ENCODE measurements around the gene IQGAP1. TPM values are rescaled to one million over a fixed set of nuclear protein-coding genes. Genes with fewer than 3 reads are reported as not detected.

The IQGAP1 gene
- total RNA-seq, 1 experiment from 2014 or later, result 65.2 TPM

GRCh38 chr15:90422936-90423335, 34.9 kb downstream of the IQGAP1 start:
- in situ Hi-C loops (cut with HindIII; ENCODE audit: low pct_unique_long_range_greater_than_20kb, low sequenced_read_pairs), result no loop called here
- DNase-seq (ENCODE audit: low read depth), result no peak

- DNase-seq (ENCODE audit: low read depth), result no peak
- in situ Hi-C loops (cut with HindIII; ENCODE audit: low pct_unique_long_range_greater_than_20kb, low sequenced_read_pairs), result no loop called here
Observed at GRCh38 chr15:90423801-90424319, 35.8 kb downstream of the IQGAP1 start.

GRCh38 chr15:90425726-90426346, 37.8 kb downstream of the IQGAP1 start:
- in situ Hi-C loops (cut with HindIII; ENCODE audit: low pct_unique_long_range_greater_than_20kb, low sequenced_read_pairs), result no loop called here
- no peak for DNase-seq (ENCODE audit: low read depth)

DNA sequence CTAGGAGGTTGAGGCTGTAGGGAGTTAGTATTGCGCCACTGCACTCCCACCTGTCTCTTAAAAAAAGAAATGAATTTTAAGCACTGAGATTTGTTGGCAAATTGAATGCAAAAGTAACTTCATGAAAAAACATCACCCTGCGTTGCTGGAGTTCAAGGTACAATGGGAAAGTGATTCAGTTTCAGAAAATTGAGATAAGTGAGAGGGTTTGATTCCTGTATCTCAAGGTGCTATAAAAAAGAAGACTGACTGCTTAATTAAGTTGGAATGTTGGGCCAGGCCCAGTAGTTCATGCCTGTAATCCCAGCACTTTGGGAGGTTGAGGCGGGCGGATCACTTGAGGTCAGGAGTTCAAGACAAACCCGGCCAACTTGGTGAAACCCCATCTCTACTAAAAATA, 39.1 kb downstream of the IQGAP1 start:
- no peak for DNase-seq (ENCODE audit: low read depth)
- in situ Hi-C loops (cut with HindIII; ENCODE audit: low pct_unique_long_range_greater_than_20kb, low sequenced_read_pairs), result no loop called here

DNA sequence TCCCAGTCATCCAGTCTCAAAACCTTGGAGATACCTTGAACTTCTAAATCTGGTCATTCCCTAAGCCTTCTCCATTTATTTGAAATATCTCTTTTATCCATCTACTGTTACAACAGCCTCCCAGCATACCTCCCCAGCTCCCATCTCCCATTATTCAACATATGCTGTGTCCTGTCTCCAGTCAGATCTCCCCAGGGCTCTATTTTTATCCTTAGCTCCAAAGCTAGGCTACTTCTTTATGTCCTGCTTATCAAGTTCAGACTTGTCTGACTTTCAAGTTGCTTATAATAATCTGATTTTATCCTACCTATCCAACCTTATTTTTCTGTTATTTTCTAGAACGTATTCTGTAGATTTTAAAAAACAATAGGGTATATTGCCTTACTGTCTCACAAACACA, 44.2 kb downstream of the IQGAP1 start:
- DNase-seq (ENCODE audit: low read depth), result no peak
- in situ Hi-C loops (cut with HindIII; ENCODE audit: low pct_unique_long_range_greater_than_20kb, low sequenced_read_pairs), result no loop called here

GRCh38 chr15:90435652-90436337, 47.8 kb downstream of the IQGAP1 start:
- no peak for DNase-seq (ENCODE audit: low read depth)
- in situ Hi-C loops (cut with HindIII; ENCODE audit: low pct_unique_long_range_greater_than_20kb, low sequenced_read_pairs), result no loop called here

DNA sequence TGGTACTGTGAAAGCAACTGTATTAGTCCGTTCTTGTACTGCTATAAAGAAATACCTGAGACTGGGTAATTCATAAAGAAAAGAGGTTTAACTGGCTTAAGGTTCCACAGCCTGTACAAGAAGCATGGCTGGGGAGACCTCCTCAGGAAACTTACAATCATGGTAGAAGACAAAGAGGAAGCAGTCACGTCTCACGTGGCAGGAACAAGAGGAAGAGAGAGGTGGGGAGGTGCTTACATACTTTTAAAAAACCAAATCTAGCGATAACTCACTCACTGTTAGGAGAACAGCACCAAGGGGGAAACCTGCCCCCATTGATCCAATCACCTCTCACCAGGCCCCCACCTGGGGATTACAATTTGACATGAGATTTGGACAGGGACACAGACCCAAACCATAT, 48.9 kb downstream of the IQGAP1 start:
- in situ Hi-C loops (cut with HindIII; ENCODE audit: low pct_unique_long_range_greater_than_20kb, low sequenced_read_pairs), result no loop called here
- no peak for DNase-seq (ENCODE audit: low read depth)

- in situ Hi-C loops (cut with HindIII; ENCODE audit: low pct_unique_long_range_greater_than_20kb, low sequenced_read_pairs), result no loop called here
- DNase-seq (ENCODE audit: low read depth), result no peak
Observed at GRCh38 chr15:90437516-90437915, 49.5 kb downstream of the IQGAP1 start.

DNA sequence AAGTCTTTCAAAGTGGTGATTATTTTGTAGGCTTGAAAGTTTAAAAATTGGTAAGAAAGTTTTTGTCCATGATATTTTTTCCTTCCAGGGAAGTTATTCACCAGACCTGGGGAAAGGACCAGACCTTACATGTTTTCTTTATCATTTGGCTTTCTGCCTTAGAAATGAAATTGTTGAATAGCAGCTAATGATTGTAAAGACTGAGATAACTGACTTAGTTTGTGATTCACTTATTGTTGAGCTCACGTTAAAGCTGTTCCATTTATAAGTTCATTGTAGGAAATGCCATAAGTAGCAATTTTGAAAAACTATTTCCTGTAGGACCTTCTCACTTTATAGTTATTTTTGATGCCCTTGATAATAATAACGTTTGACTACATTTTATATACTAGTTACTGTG, 51.9 kb downstream of the IQGAP1 start:
- DNase-seq (ENCODE audit: low read depth), result no peak
- in situ Hi-C loops (cut with HindIII; ENCODE audit: low pct_unique_long_range_greater_than_20kb, low sequenced_read_pairs), result no loop called here

DNA sequence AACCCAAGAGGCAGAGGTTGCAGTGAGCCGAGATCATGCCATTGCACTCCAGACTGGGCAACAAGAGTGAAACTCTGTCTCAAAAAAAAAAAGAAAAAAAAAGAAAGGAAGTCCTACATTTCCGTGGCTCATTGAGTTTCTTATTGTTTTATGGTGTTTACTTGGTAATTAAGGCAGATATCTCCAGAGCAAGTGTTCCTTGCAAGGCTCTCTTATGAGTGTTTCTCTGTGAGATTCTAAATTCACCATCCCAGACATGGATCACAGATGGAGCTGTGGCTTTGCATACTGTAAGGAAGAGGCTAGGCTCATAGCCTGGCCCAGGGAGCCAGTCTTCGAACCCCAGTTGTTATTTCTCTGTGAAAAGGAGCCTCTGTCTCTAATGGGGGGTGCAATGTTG, 53.0 kb downstream of the IQGAP1 start:
- in situ Hi-C loops (cut with HindIII; ENCODE audit: low pct_unique_long_range_greater_than_20kb, low sequenced_read_pairs), result no loop called here
- DNase-seq (ENCODE audit: low read depth), result no peak

DNA sequence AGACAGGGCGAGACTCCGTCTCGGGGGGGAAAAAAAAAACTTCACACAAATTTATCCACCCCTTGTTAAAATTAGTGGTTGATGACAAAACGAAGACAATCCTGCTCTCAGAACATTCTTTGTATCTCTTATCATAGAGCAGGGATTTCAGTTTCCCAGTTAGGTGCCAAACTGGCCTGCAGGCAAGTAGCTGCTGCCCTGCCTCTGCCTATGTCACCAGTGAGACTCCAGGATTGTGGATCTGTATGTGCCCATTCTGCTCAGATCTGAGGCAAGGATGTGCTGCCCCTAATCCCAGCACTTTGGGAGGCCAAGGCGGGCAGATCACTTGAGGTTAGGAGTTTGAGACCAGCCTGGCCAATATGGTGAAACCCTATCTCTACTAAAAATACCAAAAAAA, 54.4 kb downstream of the IQGAP1 start:
- no peak for DNase-seq (ENCODE audit: low read depth)
- in situ Hi-C loops (cut with HindIII; ENCODE audit: low pct_unique_long_range_greater_than_20kb, low sequenced_read_pairs), result no loop called here

DNA sequence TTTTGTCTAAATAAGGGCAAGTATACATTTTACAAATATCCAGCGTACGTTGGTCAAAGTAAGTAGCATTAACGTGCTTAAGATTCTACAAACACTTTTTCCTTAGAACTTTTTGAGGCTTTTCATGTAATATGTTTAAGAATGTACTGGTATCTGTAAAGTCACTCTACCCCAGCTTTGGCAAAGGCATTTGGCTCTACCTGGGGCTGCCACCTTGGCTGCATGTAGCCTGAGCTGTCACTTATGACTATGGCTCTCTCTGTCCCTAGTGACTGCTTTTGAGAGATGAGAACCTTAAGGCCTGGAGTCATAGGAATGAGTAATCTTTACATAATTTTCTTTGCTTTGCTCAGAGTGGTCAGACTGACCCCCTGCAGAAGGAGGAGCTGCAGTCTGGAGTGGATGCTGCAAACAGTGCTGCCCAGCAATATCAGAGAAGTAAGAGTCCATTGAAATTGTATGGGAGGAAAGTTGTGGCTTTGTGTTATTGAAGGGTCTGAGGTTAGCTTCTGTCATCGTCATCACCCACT, 61.2 kb downstream of the IQGAP1 start:
- DNase-seq (ENCODE audit: low read depth), result no peak
- in situ Hi-C loops (cut with HindIII; ENCODE audit: low pct_unique_long_range_greater_than_20kb, low sequenced_read_pairs), result no loop called here

DNA sequence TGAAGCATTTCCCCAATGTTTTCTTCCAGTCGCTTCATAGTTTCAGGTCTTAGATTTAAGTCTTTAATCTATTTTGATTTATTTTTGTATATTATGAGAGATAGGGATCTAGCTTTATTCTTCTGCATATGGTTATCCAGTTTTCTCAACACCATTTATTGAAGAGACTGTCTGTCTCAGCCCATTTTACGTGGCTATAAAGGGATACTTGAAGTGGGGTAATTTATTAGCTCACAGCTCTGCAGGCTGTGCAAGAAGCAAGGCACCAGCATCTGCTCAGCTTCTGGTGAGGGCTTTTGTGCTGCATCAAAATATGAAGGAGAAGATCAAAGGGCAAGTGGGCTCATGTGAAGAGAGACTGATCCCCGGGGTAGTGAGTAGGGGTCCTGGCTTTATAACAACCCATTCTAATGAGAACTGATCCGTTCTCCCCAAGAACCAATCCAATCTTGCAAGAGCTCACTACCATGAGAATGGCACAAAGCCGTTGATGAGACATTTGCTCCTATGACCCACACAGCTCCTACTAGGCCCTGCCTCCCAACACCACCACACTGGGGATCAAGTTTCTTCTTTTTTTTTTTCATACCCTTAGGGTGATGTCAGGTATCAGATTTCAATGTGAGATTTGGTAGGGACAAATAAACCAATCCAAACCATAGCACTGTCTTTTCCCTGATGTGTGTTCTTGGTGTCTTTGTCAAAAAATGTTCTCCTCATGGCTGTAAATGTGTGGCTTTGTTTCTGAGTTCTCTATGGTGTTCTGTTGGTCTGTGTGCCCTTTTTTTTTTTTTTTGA, 63.2 kb downstream of the IQGAP1 start:
- in situ Hi-C loops (cut with HindIII; ENCODE audit: low pct_unique_long_range_greater_than_20kb, low sequenced_read_pairs), result no loop called here
- DNase-seq (ENCODE audit: low read depth), result peak; percentile 43

GRCh38 chr15:90456236-90456635, 68.2 kb downstream of the IQGAP1 start:
- no peak for DNase-seq (ENCODE audit: low read depth)
- in situ Hi-C loops (cut with HindIII; ENCODE audit: low pct_unique_long_range_greater_than_20kb, low sequenced_read_pairs), result no loop called here

DNA sequence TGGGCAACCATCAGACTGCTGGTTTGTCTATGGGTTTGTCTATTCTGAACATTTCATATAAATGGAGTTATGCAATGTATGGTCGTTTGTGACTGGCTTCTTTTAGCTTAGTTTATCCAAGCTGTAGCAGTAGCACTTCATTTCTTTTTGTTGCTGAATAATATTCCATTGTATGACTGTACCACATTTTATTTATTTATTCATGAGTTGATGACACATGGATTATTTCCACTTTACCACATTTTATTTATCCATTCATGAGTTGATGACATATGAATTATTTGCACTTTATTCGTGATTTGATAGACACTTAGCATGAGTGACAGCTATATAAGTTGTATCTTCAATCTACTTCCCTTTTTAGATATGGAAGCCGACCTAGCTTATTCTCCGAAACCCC, 70.0 kb downstream of the IQGAP1 start:
- in situ Hi-C loops (cut with HindIII; ENCODE audit: low pct_unique_long_range_greater_than_20kb, low sequenced_read_pairs), result no loop called here

DNA sequence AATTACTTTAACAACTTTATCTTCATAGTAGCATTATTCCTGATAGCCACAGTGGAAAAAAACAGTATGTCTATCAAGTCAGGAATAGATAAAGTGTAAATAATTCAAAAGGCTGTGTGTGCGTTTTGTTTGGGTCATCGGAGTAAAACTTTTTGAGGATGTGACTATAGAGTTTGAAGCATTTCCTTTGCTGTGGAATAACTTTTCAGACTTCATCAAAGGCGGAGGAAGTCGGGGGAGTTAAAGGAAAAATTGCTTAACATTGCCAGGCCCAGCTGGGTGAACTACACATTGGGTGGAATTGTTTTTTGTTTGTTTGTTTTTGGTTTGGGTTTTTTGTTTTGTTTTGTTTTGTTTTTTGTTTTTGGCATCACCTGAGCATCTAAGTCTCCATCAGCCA, 71.3 kb downstream of the IQGAP1 start:
- DNase-seq (ENCODE audit: low read depth), result no peak
- in situ Hi-C loops (cut with HindIII; ENCODE audit: low pct_unique_long_range_greater_than_20kb, low sequenced_read_pairs), result no loop called here

More for the DNA sequence above, 70.0 kb downstream of the IQGAP1 start:
- DNase-seq (ENCODE audit: low read depth), result no peak

- in situ Hi-C loops (cut with HindIII; ENCODE audit: low pct_unique_long_range_greater_than_20kb, low sequenced_read_pairs), result no loop called here
- no peak for DNase-seq (ENCODE audit: low read depth)
Observed at GRCh38 chr15:90460142-90460824, 72.2 kb downstream of the IQGAP1 start.

GRCh38 chr15:90463381-90463780, 75.3 kb downstream of the IQGAP1 start:
- peak; percentile 43 for DNase-seq (ENCODE audit: low read depth)
- in situ Hi-C loops (cut with HindIII; ENCODE audit: low pct_unique_long_range_greater_than_20kb, low sequenced_read_pairs), result no loop called here
